ENCODE measurements around the gene EMILIN3.

GRCh38 chr20:41413169-41413568 lies 46.6 kb upstream of the EMILIN3 start:
- TF ChIP-seq, protein P1, sequence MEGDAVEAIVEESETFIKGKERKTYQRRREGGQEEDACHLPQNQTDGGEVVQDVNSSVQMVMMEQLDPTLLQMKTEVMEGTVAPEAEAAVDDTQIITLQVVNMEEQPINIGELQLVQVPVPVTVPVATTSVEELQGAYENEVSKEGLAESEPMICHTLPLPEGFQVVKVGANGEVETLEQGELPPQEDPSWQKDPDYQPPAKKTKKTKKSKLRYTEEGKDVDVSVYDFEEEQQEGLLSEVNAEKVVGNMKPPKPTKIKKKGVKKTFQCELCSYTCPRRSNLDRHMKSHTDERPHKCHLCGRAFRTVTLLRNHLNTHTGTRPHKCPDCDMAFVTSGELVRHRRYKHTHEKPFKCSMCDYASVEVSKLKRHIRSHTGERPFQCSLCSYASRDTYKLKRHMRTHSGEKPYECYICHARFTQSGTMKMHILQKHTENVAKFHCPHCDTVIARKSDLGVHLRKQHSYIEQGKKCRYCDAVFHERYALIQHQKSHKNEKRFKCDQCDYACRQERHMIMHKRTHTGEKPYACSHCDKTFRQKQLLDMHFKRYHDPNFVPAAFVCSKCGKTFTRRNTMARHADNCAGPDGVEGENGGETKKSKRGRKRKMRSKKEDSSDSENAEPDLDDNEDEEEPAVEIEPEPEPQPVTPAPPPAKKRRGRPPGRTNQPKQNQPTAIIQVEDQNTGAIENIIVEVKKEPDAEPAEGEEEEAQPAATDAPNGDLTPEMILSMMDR (IDR thresholded peaks at IDR 0.05; ENCODE audit: insufficient read depth, low read length): no peak
- TF ChIP-seq POLR2AphosphoS5 (IDR thresholded peaks at IDR 0.05; ENCODE audit: low read depth) (no peak), SPI1 (IDR thresholded peaks at IDR 0.05; ENCODE audit: borderline replicate concordance, low read depth) (no peak)
- TF ChIP-seq, protein P2, sequence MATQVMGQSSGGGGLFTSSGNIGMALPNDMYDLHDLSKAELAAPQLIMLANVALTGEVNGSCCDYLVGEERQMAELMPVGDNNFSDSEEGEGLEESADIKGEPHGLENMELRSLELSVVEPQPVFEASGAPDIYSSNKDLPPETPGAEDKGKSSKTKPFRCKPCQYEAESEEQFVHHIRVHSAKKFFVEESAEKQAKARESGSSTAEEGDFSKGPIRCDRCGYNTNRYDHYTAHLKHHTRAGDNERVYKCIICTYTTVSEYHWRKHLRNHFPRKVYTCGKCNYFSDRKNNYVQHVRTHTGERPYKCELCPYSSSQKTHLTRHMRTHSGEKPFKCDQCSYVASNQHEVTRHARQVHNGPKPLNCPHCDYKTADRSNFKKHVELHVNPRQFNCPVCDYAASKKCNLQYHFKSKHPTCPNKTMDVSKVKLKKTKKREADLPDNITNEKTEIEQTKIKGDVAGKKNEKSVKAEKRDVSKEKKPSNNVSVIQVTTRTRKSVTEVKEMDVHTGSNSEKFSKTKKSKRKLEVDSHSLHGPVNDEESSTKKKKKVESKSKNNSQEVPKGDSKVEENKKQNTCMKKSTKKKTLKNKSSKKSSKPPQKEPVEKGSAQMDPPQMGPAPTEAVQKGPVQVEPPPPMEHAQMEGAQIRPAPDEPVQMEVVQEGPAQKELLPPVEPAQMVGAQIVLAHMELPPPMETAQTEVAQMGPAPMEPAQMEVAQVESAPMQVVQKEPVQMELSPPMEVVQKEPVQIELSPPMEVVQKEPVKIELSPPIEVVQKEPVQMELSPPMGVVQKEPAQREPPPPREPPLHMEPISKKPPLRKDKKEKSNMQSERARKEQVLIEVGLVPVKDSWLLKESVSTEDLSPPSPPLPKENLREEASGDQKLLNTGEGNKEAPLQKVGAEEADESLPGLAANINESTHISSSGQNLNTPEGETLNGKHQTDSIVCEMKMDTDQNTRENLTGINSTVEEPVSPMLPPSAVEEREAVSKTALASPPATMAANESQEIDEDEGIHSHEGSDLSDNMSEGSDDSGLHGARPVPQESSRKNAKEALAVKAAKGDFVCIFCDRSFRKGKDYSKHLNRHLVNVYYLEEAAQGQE (IDR thresholded peaks at IDR 0.05; ENCODE audit: insufficient replicate concordance, low read depth): no peak
